DMS79 (cell line): ENCODE measurements around the gene PBOV1.

ENCODE experiments used
- DNase-seq: peaks from one replicate; lab custom pipeline; 2025; lab: John Stamatoyannopoulos, UW

Gene PBOV1

GRCh38 chr6:138218449-138218848 lies at the start of gene PBOV1:
TSS of gene PBOV1 (minus strand) at chr6:138218491. CDS start at chr6:138218395, 96 bp downstream.
- DNase-seq, result no peak

- no peak for DNase-seq
Observed at GRCh38 chr6:138266095-138266494, 47.8 kb upstream of the PBOV1 start.

DNA sequence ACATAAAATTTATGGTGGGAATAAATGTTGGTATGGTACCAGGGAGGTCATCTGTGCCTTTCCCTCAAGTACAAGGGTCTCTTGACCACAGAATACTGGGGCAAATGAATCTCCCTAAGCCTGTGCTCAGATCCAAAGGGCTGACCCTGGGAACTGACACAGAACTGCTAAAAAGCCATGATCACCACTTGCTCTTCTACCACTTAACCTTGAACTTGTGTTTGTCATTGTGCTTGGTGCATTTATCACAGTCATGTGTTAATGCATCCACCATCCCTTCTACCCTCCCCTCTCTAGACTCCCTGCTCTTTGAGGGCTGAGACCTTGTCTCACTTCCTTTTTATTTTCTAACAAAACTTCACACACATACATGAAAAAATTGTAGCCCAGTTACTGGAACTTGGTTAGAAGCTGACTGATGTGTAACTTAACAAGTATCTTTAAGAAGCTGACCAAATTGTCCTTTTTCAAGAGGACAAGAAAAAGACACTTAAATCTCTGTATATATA lies 46.1 kb upstream of the PBOV1 start:
- no peak for DNase-seq

GRCh38 chr6:138263963-138264362 lies 45.7 kb upstream of the PBOV1 start:
- DNase-seq, result no peak

GRCh38 chr6:138261116-138261780 lies 43.0 kb upstream of the PBOV1 start:
- no peak for DNase-seq

GRCh38 chr6:138258991-138259390 lies 40.7 kb upstream of the PBOV1 start:
- no peak for DNase-seq

DNA sequence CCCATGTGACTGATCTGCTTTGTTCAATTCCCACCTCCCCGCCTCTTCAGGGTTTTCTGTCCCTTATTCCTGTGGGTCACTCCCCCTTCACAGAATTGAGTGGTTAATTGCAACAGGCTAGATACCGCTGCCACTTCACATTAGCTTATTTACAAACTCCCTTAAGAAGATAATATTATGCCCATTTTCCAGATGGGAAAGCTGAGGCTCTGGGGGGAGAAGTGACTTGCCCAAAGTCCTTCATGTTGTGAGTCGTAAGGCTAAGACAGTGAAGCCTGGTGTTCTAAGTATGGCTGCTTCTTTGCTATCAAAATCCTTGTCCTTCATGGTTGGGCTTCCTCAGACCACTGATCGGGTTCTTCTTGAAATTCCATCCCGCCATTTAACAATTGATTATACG lies 39.9 kb upstream of the PBOV1 start:
- DNase-seq, result no peak

DNA sequence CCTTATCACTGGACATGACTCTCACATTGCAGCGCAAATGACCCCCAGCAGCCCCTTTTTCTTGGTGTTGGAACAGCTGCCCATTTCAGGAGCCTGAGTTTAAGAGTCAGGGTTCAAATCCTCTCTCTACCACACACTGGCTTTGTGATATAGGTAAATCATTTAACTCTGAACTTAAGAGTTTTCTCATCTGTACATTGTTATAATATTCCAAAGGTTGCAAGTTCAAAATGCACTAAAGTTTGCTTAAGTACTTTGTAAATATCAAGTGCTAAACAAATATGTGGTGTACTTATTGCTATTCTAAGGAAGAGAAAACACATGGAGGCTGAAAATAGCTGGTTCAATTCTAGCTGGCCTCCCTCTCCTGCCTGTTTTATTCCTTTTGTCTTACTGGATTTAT lies 39.3 kb upstream of the PBOV1 start:
- no peak for DNase-seq

DNA sequence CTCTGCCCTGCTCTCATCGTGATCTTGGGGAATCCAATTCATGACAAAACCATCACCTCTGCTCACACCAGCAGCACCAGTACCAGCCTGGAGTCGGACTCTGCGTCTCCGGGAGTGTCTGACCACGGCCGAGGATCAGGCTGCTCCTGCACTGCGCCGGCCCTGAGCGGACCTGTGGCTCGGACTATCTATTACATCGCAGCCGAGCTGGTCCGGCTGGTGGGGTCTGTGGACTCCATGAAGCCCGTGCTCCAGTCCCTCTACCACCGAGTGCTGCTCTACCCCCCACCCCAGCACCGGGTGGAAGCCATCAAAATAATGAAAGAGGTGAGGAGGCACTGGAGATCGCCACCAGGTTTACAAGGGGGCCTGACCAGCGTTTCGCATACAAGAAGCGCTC lies 37.2 kb upstream of the PBOV1 start:
- no peak for DNase-seq

- no peak for DNase-seq
Observed at GRCh38 chr6:138253731-138254130, 35.4 kb upstream of the PBOV1 start.

DNA sequence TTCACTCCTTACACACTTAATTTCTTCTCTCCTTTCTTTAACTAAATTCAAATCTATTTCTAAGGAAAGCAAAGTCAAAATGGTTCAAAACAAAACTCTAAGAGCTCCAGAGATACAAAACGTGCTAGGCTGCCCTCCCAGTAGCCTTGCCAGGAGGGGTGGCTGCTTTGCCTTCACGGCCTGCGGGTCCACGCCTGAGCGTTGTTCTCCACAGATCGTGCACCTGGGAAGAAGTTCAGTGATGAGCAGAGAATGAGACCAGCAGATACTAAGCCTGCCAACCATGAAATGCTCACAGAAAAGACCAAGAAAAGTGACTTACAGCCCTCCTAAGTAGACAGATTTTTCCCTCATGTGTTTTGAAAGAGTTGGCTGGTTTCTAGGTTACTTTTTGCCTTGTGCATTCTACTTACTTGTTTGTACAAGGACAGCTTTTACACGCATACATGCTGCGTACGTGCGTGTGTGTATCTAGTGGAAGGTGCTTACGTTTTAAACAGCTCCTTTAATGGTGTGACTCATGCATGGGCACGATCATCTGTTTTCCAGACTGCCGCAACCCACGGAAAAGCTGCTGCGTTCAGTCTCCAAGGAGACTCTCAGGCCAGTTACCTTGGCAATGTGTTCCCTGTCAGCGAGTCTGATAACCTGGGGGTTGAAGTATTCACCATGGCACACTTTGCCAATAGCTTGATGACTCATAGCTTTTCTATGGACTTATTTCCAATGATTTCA lies 32.4 kb upstream of the PBOV1 start:
- no peak for DNase-seq

GRCh38 chr6:138250053-138250452 lies 31.8 kb upstream of the PBOV1 start:
- no peak for DNase-seq

DNA sequence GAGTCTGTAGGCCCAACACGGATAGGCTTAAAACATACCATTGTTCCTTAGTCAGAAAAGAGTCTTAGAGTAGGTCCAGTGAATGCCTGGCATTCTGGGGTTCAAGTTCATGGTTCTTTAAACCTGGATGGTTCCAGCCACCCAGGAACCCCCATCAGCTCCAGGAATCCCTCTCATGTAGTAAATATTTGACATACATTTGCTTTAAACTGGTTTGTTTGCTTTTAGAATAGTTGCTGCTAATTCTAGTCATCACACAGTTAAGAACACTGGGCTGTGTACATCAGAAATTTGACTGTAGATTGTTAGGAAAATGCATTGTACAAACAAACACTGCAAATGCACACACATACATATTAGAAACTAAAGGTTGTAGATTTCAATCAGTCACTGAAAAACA lies 30.6 kb upstream of the PBOV1 start:
- DNase-seq, result no peak

DNA sequence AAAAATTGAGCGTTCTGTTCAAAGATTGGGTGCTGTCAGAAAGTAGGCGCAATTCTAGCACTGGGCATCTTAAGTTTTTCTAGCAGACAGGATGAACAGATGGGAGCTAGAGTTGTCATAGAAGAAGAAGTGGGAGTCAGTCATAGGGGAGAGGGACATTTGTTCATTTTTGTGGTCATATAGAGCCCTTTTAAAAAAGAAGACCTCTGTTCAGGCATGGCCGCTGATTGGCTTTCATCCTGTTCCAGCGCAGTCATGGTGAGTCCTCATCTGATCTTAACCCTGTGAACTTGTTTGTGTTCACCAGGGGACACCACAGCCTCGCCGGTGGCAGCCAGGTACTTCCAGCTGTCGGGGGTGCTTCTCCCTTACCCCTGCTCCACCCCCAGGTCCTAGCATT lies 29.7 kb upstream of the PBOV1 start:
- DNase-seq, result no peak

- DNase-seq, result no peak
Observed at GRCh38 chr6:138246650-138247440, 28.6 kb upstream of the PBOV1 start.

GRCh38 chr6:138245751-138246150 lies 27.5 kb upstream of the PBOV1 start:
- DNase-seq, result no peak

- DNase-seq, result no peak
Observed at GRCh38 chr6:138242987-138243592, 24.8 kb upstream of the PBOV1 start.

- no peak for DNase-seq
Observed at GRCh38 chr6:138241934-138242333, 23.6 kb upstream of the PBOV1 start.

- no peak for DNase-seq
Observed at GRCh38 chr6:138241381-138241780, 23.1 kb upstream of the PBOV1 start.

GRCh38 chr6:138240476-138241245 lies 22.4 kb upstream of the PBOV1 start:
- DNase-seq, result no peak

- DNase-seq, result no peak
Observed at GRCh38 chr6:138239774-138240173, 21.5 kb upstream of the PBOV1 start.

DNA sequence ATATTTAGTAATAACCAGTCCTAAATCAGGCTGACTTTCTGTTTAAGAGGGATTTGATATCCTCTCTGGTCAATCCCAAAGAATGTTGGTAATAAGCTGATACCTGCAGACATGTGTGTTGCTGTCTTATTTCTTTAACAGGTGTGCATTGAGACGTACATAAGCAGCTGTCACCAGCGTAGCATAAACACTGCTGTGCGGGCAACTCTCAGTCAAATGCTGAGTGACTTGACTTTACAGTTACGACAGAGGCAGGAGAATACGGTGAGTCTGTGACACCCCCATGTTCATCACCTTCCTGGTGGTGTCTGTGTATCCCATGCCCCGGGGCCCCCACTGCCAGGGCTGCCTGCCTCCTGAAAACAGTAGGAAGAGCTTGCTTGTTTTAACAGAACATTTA lies 20.1 kb upstream of the PBOV1 start:
- no peak for DNase-seq
